HepG2 (cell line): ENCODE data around the gene ERBB4. TPM values are rescaled to one million over a fixed set of nuclear protein-coding genes. Genes with fewer than 3 reads are reported as not detected.

Source experiments
- ATAC-seq: fragments of 200-7000 bp; cut with Tn5 transposase; 3 replicates; pipeline ENCODE4 v1.9.1; 2020; ENCODE audit warnings: mild to moderate bottlenecking, moderate library complexity
- BruUV-seq: library from RNA; stranded (reverse); fragments of 400-500 nt; replicated peaks from 2 replicates; lab custom pipeline; 2021; lab: Mats Ljungman, UMichigan
- CTCF ChIA-PET: fragments of 300-600 bp; formaldehyde crosslinking; extraction: SDS; loops from one replicate; lab custom pipeline; 2021; ENCODE audit warnings: low total read pairs, inconsistent platforms, low intra/inter-chr PET ratio; lab: Yijun Ruan, JAX
- POLR2A ChIA-PET: fragments of 350-600 bp; sonication (Branson Sonifier 250); formaldehyde crosslinking; loops from one replicate; lab custom pipeline; 2020; ENCODE audit warnings: antibody characterized with exemption, inconsistent platforms; lab: Yijun Ruan, JAX
- DNase-seq: peaks from one replicate; pipeline ENCODE4 v3.0.0-alpha.2; 2015; ENCODE audit warnings: low spot score
- FAIRE-seq: peaks from 3 replicates; lab custom pipeline; 2011; peaks lifted over from hg19 to GRCh38; lab: Jason Lieb, UNC
- H2AFZ ChIP-seq: one replicate; pipeline ENCODE4 v1.6.1; 2011; ENCODE audit warnings: low read length, inconsistent platforms
- H3K27ac ChIP-seq: fragments of 300-600 bp; 3 replicates; pipeline ENCODE4 v1.8.0; 2011; ENCODE audit warnings: mixed run types, mild to moderate bottlenecking, mixed read lengths, low read length, inconsistent platforms; ENCODE audit not compliant: insufficient read depth; ENCODE audit errors: extremely low read length
- H3K27me3 ChIP-seq, 2 experiments: fragments of 200-600 bp in 1 of 2; 2 replicates in 1 of 2; 3 replicates in 1 of 2; pipeline versions ENCODE4 v1.6.0 to v1.8.0; 2011; ENCODE audit warnings: low read length in 2 of 2, mild to moderate bottlenecking in 2 of 2, moderate library complexity in 2 of 2, inconsistent platforms in 1 of 2; ENCODE audit not compliant: insufficient read depth in 2 of 2, control insufficient read depth in 1 of 2
- H3K36me3 ChIP-seq, 2 experiments: fragments of 200-600 bp in 1 of 2; replicated peaks in 1 of 2; 2 replicates in 1 of 2; 3 replicates in 1 of 2; pipeline versions ENCODE4 v1.5.1 to v1.8.0; 2011; ENCODE audit warnings: low read length in 2 of 2, inconsistent platforms in 1 of 2; ENCODE audit not compliant: insufficient read depth in 2 of 2, control insufficient read depth in 1 of 2
- H3K4me1 ChIP-seq: 2 replicates; pipeline ENCODE4 v1.5.1; 2012; ENCODE audit warnings: low read length, inconsistent platforms; ENCODE audit not compliant: insufficient read depth
- H3K4me2 ChIP-seq: 2 replicates; pipeline ENCODE4 v1.6.0; 2011; ENCODE audit warnings: low read depth, low read length, inconsistent platforms
- H3K4me3 ChIP-seq, 3 experiments: fragments of 200-600 bp in 1 of 3; sonication (generic), shearing (Covaris generic) in 1 of 3; replicated peaks in 1 of 3; 2 replicates each; pipeline ENCODE4 v1.5.1; 2011 to 2016; ENCODE audit warnings: low read length in 3 of 3, inconsistent platforms in 2 of 3, low read depth in 2 of 3, mild to moderate bottlenecking in 2 of 3, control low read depth in 1 of 3, mixed read lengths in 1 of 3; ENCODE audit not compliant: insufficient read depth in 1 of 3
- H3K79me2 ChIP-seq: one replicate; pipeline ENCODE4 v1.6.1; 2011; ENCODE audit warnings: low read length, inconsistent platforms; ENCODE audit not compliant: insufficient read depth
- H3K9ac ChIP-seq: 2 replicates; pipeline ENCODE4 v1.6.0; 2011; ENCODE audit warnings: mild to moderate bottlenecking, low read depth, low read length, inconsistent platforms; ENCODE audit not compliant: insufficient read depth
- H3K9me3 ChIP-seq: 2 replicates; pipeline ENCODE4 v1.5.1; 2012; ENCODE audit warnings: mild to moderate bottlenecking, low read length
- H4K20me1 ChIP-seq: 2 replicates; pipeline ENCODE4 v1.6.0; 2011; ENCODE audit warnings: inconsistent platforms, mild to moderate bottlenecking, low read length, moderate library complexity; ENCODE audit not compliant: insufficient read depth
- ATAD3A ChIP-seq: sonication (generic); formaldehyde crosslinking; IDR thresholded peaks from 2 replicates; pipeline ENCODE4 v1.4.0; 2020; ENCODE audit warnings: missing genetic modification reagents
- KDM4B ChIP-seq: sonication (generic); formaldehyde crosslinking; IDR thresholded peaks from 2 replicates; pipeline ENCODE4 v1.4.0; 2020; ENCODE audit warnings: missing genetic modification reagents
- KLF12 ChIP-seq: sonication (generic); formaldehyde crosslinking; IDR thresholded peaks from 2 replicates; pipeline ENCODE4 v1.4.0; 2020; ENCODE audit warnings: missing genetic modification reagents, borderline replicate concordance
- MBD4 ChIP-seq: IDR thresholded peaks from 2 replicates; pipeline ENCODE4 v1.6.1; 2012; ENCODE audit warnings: low read length, inconsistent platforms, borderline replicate concordance
- MTA1 ChIP-seq: sonication (generic); formaldehyde crosslinking; IDR thresholded peaks from 2 replicates; pipeline ENCODE4 v1.4.0; 2020; ENCODE audit warnings: missing genetic modification reagents, mild to moderate bottlenecking, borderline replicate concordance
- MTA3 ChIP-seq: sonication (generic); formaldehyde crosslinking; IDR thresholded peaks from 2 replicates; pipeline ENCODE4 v1.4.0; 2020; ENCODE audit warnings: missing genetic modification reagents
- NR2F2 ChIP-seq: IDR thresholded peaks from 2 replicates; pipeline ENCODE4 v1.6.1; 2012; ENCODE audit warnings: low read depth, inconsistent platforms, borderline replicate concordance
- USF2 ChIP-seq, 2 experiments: sonication (generic) in 1 of 2; formaldehyde crosslinking in 1 of 2; IDR thresholded peaks; 2 replicates each; pipeline versions ENCODE4 v1.5.1 to v1.6.1; 2011 to 2020; ENCODE audit warnings: borderline replicate concordance in 1 of 2, low read depth in 1 of 2, low read length in 1 of 2, mild to moderate bottlenecking in 1 of 2, missing genetic modification reagents in 1 of 2, moderate library complexity in 1 of 2
- ZNF101 ChIP-seq: sonication (generic); formaldehyde crosslinking; IDR thresholded peaks from 2 replicates; pipeline ENCODE4 v1.4.0; 2020; ENCODE audit warnings: mild to moderate bottlenecking, low read depth, missing genetic modification reagents, borderline replicate concordance
- ZNF576 ChIP-seq: sonication (generic); formaldehyde crosslinking; IDR thresholded peaks from 2 replicates; pipeline ENCODE4 v1.4.0; 2020; ENCODE audit warnings: mild to moderate bottlenecking, missing genetic modification reagents
- ZSCAN20 ChIP-seq: sonication (generic); formaldehyde crosslinking; IDR thresholded peaks from 2 replicates; pipeline ENCODE4 v1.4.0; 2020; ENCODE audit warnings: missing genetic modification reagents, mild to moderate bottlenecking, borderline replicate concordance
- WGBS: methylation state at CpG from one replicate; pipeline ENCODE4 v1.1.6; 2017; ENCODE audit warnings: low lambda C conversion rate; 5-methylcytosine and 5-hydroxymethylcytosine counted together
- in situ Hi-C: cut with HindIII; loops from 2 replicates; pipeline ENCODE4 v1.10.0; 2017; ENCODE audit warnings: low pct_unique_long_range_greater_than_20kb; ENCODE audit not compliant: extremely low pct_ligation_motif_present
- intact Hi-C: fragments of 100-400 bp; cut with micrococcal nuclease; formaldehyde crosslinking; loops from one replicate; pipeline ENCODE4 v1.10.0; 2022; ENCODE audit not compliant: unreplicated experiment
- polyA plus RNA-seq, 8 experiments: library from polyadenylated mRNA; depleted of rRNA in 3 of 8; stranded (reverse) in 7 of 8; unstranded in 1 of 8; fragments of >200 nt; fragmentation: Illumina TruSeq in 4 of 8; extraction: Trizol in 4 of 8; gene quantifications; 2 replicates each; pipeline versions ENCODE4 v1.2.1 to v1.2.3, GENCODE V29; 2011 to 2016; ENCODE audit warnings: low read depth in 4 of 8, missing spikeins in 1 of 8, mixed read lengths in 1 of 8; ENCODE audit not compliant: insufficient read depth in 1 of 8
- total RNA-seq, 5 experiments: library from RNA; depleted of rRNA; stranded (reverse); fragments of >200 nt; fragmentation: Illumina TruSeq; extraction: Trizol; gene quantifications; 2 replicates each; pipeline ENCODE4 v1.2.3, GENCODE V29; 2016; ENCODE audit warnings: low read depth in 1 of 5
- TF ChIP-seq, protein P1 (sequence below): IDR thresholded peaks from 2 replicates; pipeline ENCODE4 v1.6.1; 2016; ENCODE audit warnings: missing genetic modification reagents, missing compliant biosample characterization
- TF ChIP-seq, protein P2 (sequence below): sonication (generic); formaldehyde crosslinking; IDR thresholded peaks from 2 replicates; pipeline ENCODE4 v1.4.0; 2020; ENCODE audit warnings: missing genetic modification reagents

The ERBB4 gene
- total and polyA plus RNA-seq, 2 of the 13 experiments (the other 11 are each of a cell fraction or from before 2014, with no cell fraction given) = not detected

DNA sequence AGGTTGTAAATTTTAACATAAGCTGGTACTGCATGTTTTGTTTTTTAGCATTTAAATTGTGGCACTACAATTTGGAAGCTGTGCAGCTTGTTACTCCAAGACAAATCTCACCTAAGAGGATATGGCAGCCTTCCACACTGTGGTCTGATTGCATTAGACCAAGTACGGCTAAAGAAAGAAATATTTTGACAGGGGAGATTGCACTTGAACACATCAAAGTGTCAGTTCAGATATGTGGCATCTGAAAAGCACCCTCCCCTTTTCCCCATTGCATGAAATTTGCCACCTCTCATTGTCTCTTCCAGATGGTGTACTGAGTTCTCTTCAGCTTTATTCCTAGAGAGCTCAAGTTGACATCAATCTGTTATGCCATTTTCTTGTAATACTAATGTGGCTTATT is 295.9 kb downstream of the ERBB4 start:
- WGBS = 0% methylated on average over 1 of the region's 1 CpG
- Histone ChIP-seq H3K9ac (no peak overlapping the region), H4K20me1 (no peaks in the 10 kb centered on the region), H3K9me3 (no peaks in the 10 kb centered on the region), H3K4me1 (peaks cover 5% of the 10 kb centered on the region), H3K36me3 (no peaks in the 10 kb centered on the region), H3K27me3 (no peaks in the 10 kb centered on the region), H3K79me2 (no peaks in the 10 kb centered on the region), H2AFZ (no peak overlapping the region), H3K4me2 (no peak overlapping the region), H3K4me3 (no peak overlapping the region), H3K27ac (no peak overlapping the region)
- DNase-seq = no peak
- no TSS peak for BruUV-seq
- ChIA-PET CTCF (no interaction called here), POLR2A (no interaction called here)
- ATAC-seq = no peak
- no peak for TF ChIP-seq MBD4
- TF ChIP-seq KDM4B (CRISPR knock-in tag) = no peak
- no peak for TF ChIP-seq MTA3 (CRISPR knock-in tag)
- TF ChIP-seq ATAD3A (CRISPR knock-in tag) = no peak
- no peak for TF ChIP-seq KLF12 (CRISPR knock-in tag)
- TF ChIP-seq MTA1 (CRISPR knock-in tag) = no peak
- TF ChIP-seq ZNF576 (CRISPR knock-in tag) = no peak
- TF ChIP-seq, protein P1, sequence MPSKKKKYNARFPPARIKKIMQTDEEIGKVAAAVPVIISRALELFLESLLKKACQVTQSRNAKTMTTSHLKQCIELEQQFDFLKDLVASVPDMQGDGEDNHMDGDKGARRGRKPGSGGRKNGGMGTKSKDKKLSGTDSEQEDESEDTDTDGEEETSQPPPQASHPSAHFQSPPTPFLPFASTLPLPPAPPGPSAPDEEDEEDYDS (CRISPR knock-in tag) = no peak
- TF ChIP-seq, protein P2, sequence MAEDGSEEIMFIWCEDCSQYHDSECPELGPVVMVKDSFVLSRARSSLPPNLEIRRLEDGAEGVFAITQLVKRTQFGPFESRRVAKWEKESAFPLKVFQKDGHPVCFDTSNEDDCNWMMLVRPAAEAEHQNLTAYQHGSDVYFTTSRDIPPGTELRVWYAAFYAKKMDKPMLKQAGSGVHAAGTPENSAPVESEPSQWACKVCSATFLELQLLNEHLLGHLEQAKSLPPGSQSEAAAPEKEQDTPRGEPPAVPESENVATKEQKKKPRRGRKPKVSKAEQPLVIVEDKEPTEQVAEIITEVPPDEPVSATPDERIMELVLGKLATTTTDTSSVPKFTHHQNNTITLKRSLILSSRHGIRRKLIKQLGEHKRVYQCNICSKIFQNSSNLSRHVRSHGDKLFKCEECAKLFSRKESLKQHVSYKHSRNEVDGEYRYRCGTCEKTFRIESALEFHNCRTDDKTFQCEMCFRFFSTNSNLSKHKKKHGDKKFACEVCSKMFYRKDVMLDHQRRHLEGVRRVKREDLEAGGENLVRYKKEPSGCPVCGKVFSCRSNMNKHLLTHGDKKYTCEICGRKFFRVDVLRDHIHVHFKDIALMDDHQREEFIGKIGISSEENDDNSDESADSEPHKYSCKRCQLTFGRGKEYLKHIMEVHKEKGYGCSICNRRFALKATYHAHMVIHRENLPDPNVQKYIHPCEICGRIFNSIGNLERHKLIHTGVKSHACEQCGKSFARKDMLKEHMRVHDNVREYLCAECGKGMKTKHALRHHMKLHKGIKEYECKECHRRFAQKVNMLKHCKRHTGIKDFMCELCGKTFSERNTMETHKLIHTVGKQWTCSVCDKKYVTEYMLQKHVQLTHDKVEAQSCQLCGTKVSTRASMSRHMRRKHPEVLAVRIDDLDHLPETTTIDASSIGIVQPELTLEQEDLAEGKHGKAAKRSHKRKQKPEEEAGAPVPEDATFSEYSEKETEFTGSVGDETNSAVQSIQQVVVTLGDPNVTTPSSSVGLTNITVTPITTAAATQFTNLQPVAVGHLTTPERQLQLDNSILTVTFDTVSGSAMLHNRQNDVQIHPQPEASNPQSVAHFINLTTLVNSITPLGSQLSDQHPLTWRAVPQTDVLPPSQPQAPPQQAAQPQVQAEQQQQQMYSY (CRISPR knock-in tag) = no peak
- no peak for TF ChIP-seq USF2 (IDR thresholded peaks at IDR 0.05; ENCODE audit: low read depth, low read length)
- no peak for TF ChIP-seq USF2 (CRISPR knock-in tag; IDR thresholded peaks at IDR 0.05; ENCODE audit: borderline replicate concordance)
- no peak for TF ChIP-seq NR2F2
- no peak for TF ChIP-seq ZSCAN20 (CRISPR knock-in tag)
- TF ChIP-seq ZNF101 (CRISPR knock-in tag) = no peak
- intact Hi-C loops (no loop called here), in situ Hi-C loops (no loop called here)
- FAIRE-seq = no peak
